IMR-90 (cell line): ENCODE data around the gene ZNF280C. TPM values are rescaled to one million over a fixed set of nuclear protein-coding genes. Genes with fewer than 3 reads are reported as not detected.
A peak's percentile ranks its signal among the peaks of the same experiment; 100 is the strongest.

Experiments
- ATAC-seq: fragments of 200-7000 bp; cut with Tn5 transposase; 2 replicates; pipeline ENCODE4 v1.9.1; 2020; ENCODE audit warnings: low read depth, mild to moderate bottlenecking, moderate library complexity
- BruUV-seq: library from RNA; stranded (reverse); fragments of 400-500 nt; replicated peaks from 2 replicates; lab custom pipeline; 2021; lab: Mats Ljungman, UMichigan
- CTCF ChIA-PET: fragments of 300-600 bp; formaldehyde crosslinking; extraction: SDS; loops from one replicate; lab custom pipeline; 2021; ENCODE audit warnings: antibody characterized with exemption; lab: Yijun Ruan, JAX
- POLR2A ChIA-PET: fragments of 300-600 bp; sonication (Branson Sonifier 250); formaldehyde crosslinking; loops from one replicate; lab custom pipeline; 2022; ENCODE audit warnings: antibody characterized with exemption; ENCODE audit not compliant: unreplicated experiment; lab: Charles Lee
- DNase-seq: peaks from one replicate; pipeline ENCODE4 v3.0.0; 2013
- H2AFZ ChIP-seq: replicated peaks from 2 replicates; pipeline ENCODE3; 2013; ENCODE audit warnings: low read length, mild to moderate bottlenecking; ENCODE audit not compliant: poor library complexity
- H2AK5ac ChIP-seq: 2 replicates; pipeline ENCODE4 v1.6.1; 2013; ENCODE audit warnings: low read depth, low read length, inconsistent platforms
- H2AK9ac ChIP-seq: replicated peaks from 2 replicates; pipeline ENCODE3; 2013; ENCODE audit warnings: mild to moderate bottlenecking, low read depth, low read length, moderate library complexity; ENCODE audit not compliant: poor library complexity
- H2BK120ac ChIP-seq: 2 replicates; pipeline ENCODE4 v1.6.1; 2013; ENCODE audit warnings: low read depth, low read length, inconsistent platforms
- H2BK15ac ChIP-seq: 3 replicates; pipeline ENCODE4 v1.6.1; 2013; ENCODE audit warnings: low read depth, low read length, inconsistent platforms
- H2BK20ac ChIP-seq: 2 replicates; pipeline ENCODE4 v1.6.1; 2013; ENCODE audit warnings: low read depth, mild to moderate bottlenecking, inconsistent platforms, low read length, moderate library complexity
- H2BK5ac ChIP-seq: 2 replicates; pipeline ENCODE4 v1.6.1; 2013; ENCODE audit warnings: mild to moderate bottlenecking, low read depth, low read length, inconsistent platforms; ENCODE audit not compliant: poor library complexity, severe bottlenecking
- H3K14ac ChIP-seq: replicated peaks from 2 replicates; pipeline ENCODE4 v1.6.1; 2013; ENCODE audit warnings: low read depth, low read length, inconsistent platforms
- H3K18ac ChIP-seq: 2 replicates; pipeline ENCODE4 v1.6.1; 2013; ENCODE audit warnings: low read depth, low read length, control low read depth
- H3K23ac ChIP-seq: 2 replicates; pipeline ENCODE4 v1.6.1; 2013; ENCODE audit warnings: low read depth, low read length, inconsistent platforms
- H3K27ac ChIP-seq: 2 replicates; pipeline ENCODE4 v1.5.1; 2013; ENCODE audit warnings: mild to moderate bottlenecking, control low read depth, low read length; ENCODE audit not compliant: insufficient read depth
- H3K27me3 ChIP-seq: 2 replicates; pipeline ENCODE4 v1.6.1; 2013; ENCODE audit warnings: low read length; ENCODE audit not compliant: control insufficient read depth, insufficient read depth
- H3K36me3 ChIP-seq: 2 replicates; pipeline ENCODE4 v1.6.1; 2013; ENCODE audit warnings: low read length, mixed read lengths; ENCODE audit not compliant: control insufficient read depth, insufficient read depth
- H3K4ac ChIP-seq: 2 replicates; pipeline ENCODE4 v1.6.1; 2013; ENCODE audit warnings: low read depth, low read length, inconsistent platforms
- H3K4me1 ChIP-seq: 2 replicates; pipeline ENCODE4 v1.6.1; 2013; ENCODE audit warnings: low read length, mixed read lengths; ENCODE audit not compliant: control insufficient read depth, insufficient read depth
- H3K4me2 ChIP-seq: 2 replicates; pipeline ENCODE4 v1.6.1; 2013; ENCODE audit warnings: low read depth, mild to moderate bottlenecking, control low read depth, low read length, moderate library complexity
- H3K4me3 ChIP-seq: 2 replicates; pipeline ENCODE4 v1.5.1; 2013; ENCODE audit warnings: low read depth, mild to moderate bottlenecking, control low read depth, low read length, moderate library complexity; ENCODE audit not compliant: insufficient read depth
- H3K56ac ChIP-seq: 2 replicates; pipeline ENCODE4 v1.6.1; 2013; ENCODE audit warnings: low read length, inconsistent platforms; ENCODE audit not compliant: insufficient read depth; ENCODE audit errors: extremely low read depth
- H3K79me1 ChIP-seq, 2 experiments: 2 replicates each; pipeline ENCODE4 v1.6.1; 2013; ENCODE audit warnings: low read length in 2 of 2, inconsistent platforms in 1 of 2, low read depth in 1 of 2
- H3K9ac ChIP-seq: 2 replicates; pipeline ENCODE4 v1.6.1; 2013; ENCODE audit warnings: low read depth, low read length, control low read depth
- H3K9me1 ChIP-seq: 2 replicates; pipeline ENCODE4 v1.6.1; 2013; ENCODE audit warnings: low read length, inconsistent platforms; ENCODE audit not compliant: insufficient read depth
- H3K9me3 ChIP-seq: 2 replicates; pipeline ENCODE4 v1.6.1; 2013; ENCODE audit warnings: low read length; ENCODE audit not compliant: control insufficient read depth, insufficient read depth
- H4K20me1 ChIP-seq: 2 replicates; pipeline ENCODE4 v1.6.1; 2013; ENCODE audit warnings: low read length, inconsistent platforms; ENCODE audit not compliant: insufficient read depth
- H4K5ac ChIP-seq: 2 replicates; pipeline ENCODE4 v1.6.1; 2013; ENCODE audit warnings: mild to moderate bottlenecking, low read depth, low read length, control low read depth
- H4K8ac ChIP-seq, 2 experiments: 2 replicates each; pipeline ENCODE4 v1.6.1; 2013; ENCODE audit warnings: low read depth in 2 of 2, low read length in 2 of 2, control low read depth in 1 of 2, inconsistent platforms in 1 of 2
- H4K91ac ChIP-seq: 2 replicates; pipeline ENCODE4 v1.6.1; 2013; ENCODE audit warnings: low read depth, low read length, inconsistent platforms; ENCODE audit not compliant: insufficient read depth
- CEBPB ChIP-seq: IDR thresholded peaks from 2 replicates; pipeline ENCODE4 v1.6.1; 2012; ENCODE audit warnings: low read depth, low read length, improper control_type of control experiment
- NFE2L2 ChIP-seq: fragments of 150-350 bp; IDR thresholded peaks from 2 replicates; pipeline ENCODE4 v1.6.1; 2016; ENCODE audit warnings: low read depth, mild to moderate bottlenecking, low read length
- RCOR1 ChIP-seq: IDR thresholded peaks from 2 replicates; pipeline ENCODE4 v1.6.1; 2012; ENCODE audit warnings: mild to moderate bottlenecking, low read length, improper control_type of control experiment; ENCODE audit not compliant: insufficient replicate concordance
- RFX5 ChIP-seq: IDR thresholded peaks from 2 replicates; pipeline ENCODE4 v1.8.0; 2012; ENCODE audit warnings: low read depth, mild to moderate bottlenecking, low read length, moderate library complexity
- WGBS, 2 experiments: methylation state at CpG; one replicate each; pipeline versions ENCODE4 v1.1.5 to v1.1.7; 2013; ENCODE audit warnings: missing lambda C conversion rate in 2 of 2; ENCODE audit not compliant: insufficient read length in 1 of 2; ENCODE audit errors: extremely low coverage in 2 of 2; 5-methylcytosine and 5-hydroxymethylcytosine counted together
- dilution Hi-C: fragments of 300-500 bp; cut with HindIII; formaldehyde crosslinking; loops from one replicate; pipeline ENCODE4 v1.14.3; 2018; ENCODE audit warnings: low sequenced_read_pairs; ENCODE audit not compliant: unreplicated experiment
- in situ Hi-C: fragments of 300-500 bp; cut with MboI; formaldehyde crosslinking; loops from 3 replicates; pipeline ENCODE4 v1.14.3; 2019; ENCODE audit warnings: low sequenced_read_pairs, inconsistent platforms, mixed read lengths
- intact Hi-C: fragments of 100-400 bp; cut with micrococcal nuclease; formaldehyde crosslinking; loops from 2 replicates; pipeline ENCODE4 v1.10.0; 2022
- polyA plus RNA-seq, 3 experiments: library from polyadenylated mRNA; depleted of rRNA; stranded (reverse); fragments of >200 nt; gene quantifications; 2 replicates each; pipeline ENCODE4 v1.2.3, GENCODE V29; 2012; ENCODE audit warnings: low replicate concordance in 1 of 3
- total RNA-seq: library from RNA; depleted of rRNA; stranded (reverse); fragments of >200 nt; gene quantifications from 2 replicates; pipeline ENCODE4 v1.2.3, GENCODE V29; 2012
- TF ChIP-seq, protein P1 (sequence below): conservative IDR thresholded peaks from 2 replicates; pipeline ENCODE4 v1.5.1; 2012; ENCODE audit warnings: mild to moderate bottlenecking, low read depth, low read length, improper control_type of control experiment
- TF ChIP-seq, protein P2 (sequence below): fragments of 150-350 bp; IDR thresholded peaks from 2 replicates; pipeline ENCODE4 v1.6.1; 2016; ENCODE audit warnings: low read depth, mild to moderate bottlenecking, low read length, moderate library complexity, borderline replicate concordance
- TF ChIP-seq, protein P3 (sequence below): fragments of 150-350 bp; IDR thresholded peaks from 2 replicates; pipeline ENCODE4 v1.6.1; 2017; ENCODE audit warnings: mild to moderate bottlenecking, antibody characterized with exemption, low read length, low read depth

Gene ZNF280C
- total and polyA plus RNA-seq, 2 of the 4 experiments (the other 2 are of a cell fraction) = 3.1 to 4.5 TPM

DNA sequence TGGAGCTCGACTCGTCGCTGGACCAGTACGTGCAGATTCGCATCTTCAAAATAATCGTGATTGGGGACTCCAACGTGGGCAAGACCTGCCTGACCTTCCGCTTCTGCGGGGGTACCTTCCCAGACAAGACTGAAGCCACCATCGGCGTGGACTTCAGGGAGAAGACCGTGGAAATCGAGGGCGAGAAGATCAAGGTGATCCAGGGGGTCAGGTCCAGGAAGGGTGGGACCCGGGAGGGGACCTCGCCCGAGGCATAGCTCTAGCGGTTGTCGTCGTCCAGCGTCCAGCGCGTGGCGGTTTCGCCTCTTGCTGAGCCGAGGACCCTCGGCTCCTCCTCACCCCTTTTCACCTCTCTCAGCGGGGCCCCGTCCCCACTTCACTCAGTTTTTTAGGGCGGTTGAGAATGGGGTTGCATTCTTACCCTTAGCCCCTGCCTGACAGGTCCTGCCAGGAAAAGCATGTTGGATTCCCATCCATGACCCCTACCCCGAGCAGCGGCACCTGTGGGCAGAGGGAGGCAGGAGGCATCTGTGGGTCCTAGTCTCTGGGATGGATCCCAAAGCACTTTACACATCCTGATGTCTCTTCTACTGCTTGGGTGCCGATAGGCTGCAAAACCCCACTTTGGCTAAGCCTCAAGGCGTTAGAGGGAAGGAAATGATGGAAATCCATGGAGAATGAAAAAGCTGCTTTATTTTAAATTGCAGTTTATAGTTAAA lies 96.4 kb downstream of the ZNF280C start:
- Histone ChIP-seq H3K56ac (no peak overlapping the region), H4K5ac (no peak overlapping the region), H3K4me2 (peak overlapping the region; percentile 3), H2BK15ac (peak overlapping the region; percentile 22; the same call in 1 of the 3 replicates), H3K18ac (no peak overlapping the region), H4K8ac (peak overlapping the region; percentile 44 to 64; a peak in 2 of 4 replicates), H4K20me1 (no peaks in the 10 kb centered on the region), H2BK5ac (no peak overlapping the region), H3K4me1 (peaks cover 7% of the 10 kb centered on the region), H4K91ac (peak overlapping the region; percentile 32; the same call in 1 of the 2 replicates), H3K27me3 (peaks cover 2% of the 10 kb centered on the region; the same call in 1 of the 2 replicates), H3K14ac (0 out of 2 replicates have a peak overlapping the region, but pooled peaks have one; percentile 41), H3K9me3 (no peaks in the 10 kb centered on the region), H2BK20ac (no peak overlapping the region), H3K79me1 (no peaks in the 10 kb centered on the region), H3K36me3 (no peaks in the 10 kb centered on the region), H3K23ac (no peak overlapping the region), H3K9me1 (peaks cover 11% of the 10 kb centered on the region; the same call in 1 of the 2 replicates), H2AK9ac (peak overlapping the region; percentile 9), H3K4me3 (peak overlapping the region; percentile 42), H2AFZ (peak overlapping the region; percentile 87), H2BK120ac (peak overlapping the region; percentile 48; the same call in 1 of the 2 replicates), H3K9ac (no peak overlapping the region), H2AK5ac (0 out of 2 replicates have a peak overlapping the region, but pooled peaks have one; percentile 69), H3K27ac (no peak overlapping the region), H3K4ac (peak overlapping the region; percentile 48; the same call in 1 of the 2 replicates)
- no peak for ATAC-seq
- no TSS peak for BruUV-seq
- no peak for DNase-seq
- TF ChIP-seq CEBPB (no peak), RFX5 (no peak), RCOR1 (no peak), NFE2L2 (no peak)
- TF ChIP-seq, protein P1, sequence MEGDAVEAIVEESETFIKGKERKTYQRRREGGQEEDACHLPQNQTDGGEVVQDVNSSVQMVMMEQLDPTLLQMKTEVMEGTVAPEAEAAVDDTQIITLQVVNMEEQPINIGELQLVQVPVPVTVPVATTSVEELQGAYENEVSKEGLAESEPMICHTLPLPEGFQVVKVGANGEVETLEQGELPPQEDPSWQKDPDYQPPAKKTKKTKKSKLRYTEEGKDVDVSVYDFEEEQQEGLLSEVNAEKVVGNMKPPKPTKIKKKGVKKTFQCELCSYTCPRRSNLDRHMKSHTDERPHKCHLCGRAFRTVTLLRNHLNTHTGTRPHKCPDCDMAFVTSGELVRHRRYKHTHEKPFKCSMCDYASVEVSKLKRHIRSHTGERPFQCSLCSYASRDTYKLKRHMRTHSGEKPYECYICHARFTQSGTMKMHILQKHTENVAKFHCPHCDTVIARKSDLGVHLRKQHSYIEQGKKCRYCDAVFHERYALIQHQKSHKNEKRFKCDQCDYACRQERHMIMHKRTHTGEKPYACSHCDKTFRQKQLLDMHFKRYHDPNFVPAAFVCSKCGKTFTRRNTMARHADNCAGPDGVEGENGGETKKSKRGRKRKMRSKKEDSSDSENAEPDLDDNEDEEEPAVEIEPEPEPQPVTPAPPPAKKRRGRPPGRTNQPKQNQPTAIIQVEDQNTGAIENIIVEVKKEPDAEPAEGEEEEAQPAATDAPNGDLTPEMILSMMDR = no peak
- TF ChIP-seq, protein P2, sequence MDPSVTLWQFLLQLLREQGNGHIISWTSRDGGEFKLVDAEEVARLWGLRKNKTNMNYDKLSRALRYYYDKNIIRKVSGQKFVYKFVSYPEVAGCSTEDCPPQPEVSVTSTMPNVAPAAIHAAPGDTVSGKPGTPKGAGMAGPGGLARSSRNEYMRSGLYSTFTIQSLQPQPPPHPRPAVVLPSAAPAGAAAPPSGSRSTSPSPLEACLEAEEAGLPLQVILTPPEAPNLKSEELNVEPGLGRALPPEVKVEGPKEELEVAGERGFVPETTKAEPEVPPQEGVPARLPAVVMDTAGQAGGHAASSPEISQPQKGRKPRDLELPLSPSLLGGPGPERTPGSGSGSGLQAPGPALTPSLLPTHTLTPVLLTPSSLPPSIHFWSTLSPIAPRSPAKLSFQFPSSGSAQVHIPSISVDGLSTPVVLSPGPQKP = no peak
- TF ChIP-seq, protein P3, sequence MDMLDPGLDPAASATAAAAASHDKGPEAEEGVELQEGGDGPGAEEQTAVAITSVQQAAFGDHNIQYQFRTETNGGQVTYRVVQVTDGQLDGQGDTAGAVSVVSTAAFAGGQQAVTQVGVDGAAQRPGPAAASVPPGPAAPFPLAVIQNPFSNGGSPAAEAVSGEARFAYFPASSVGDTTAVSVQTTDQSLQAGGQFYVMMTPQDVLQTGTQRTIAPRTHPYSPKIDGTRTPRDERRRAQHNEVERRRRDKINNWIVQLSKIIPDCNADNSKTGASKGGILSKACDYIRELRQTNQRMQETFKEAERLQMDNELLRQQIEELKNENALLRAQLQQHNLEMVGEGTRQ = no peak
- 45% methylated on average over 10 of the region's 34 CpGs; no CpG with 5 or more reads in 1 of the 2 experiments for WGBS, 2 experiments
- dilution Hi-C loops = no loop called here
- intact Hi-C loops = loop anchor here (5.0 kb wide), 1 partner anchor 60 kb away; the partner anchor contains the start of gene ELF4
- CTCF ChIA-PET = no interaction called here
- POLR2A ChIA-PET = no interaction called here
- in situ Hi-C loops = no loop called here
